Smooth muscle cell (in vitro differentiated cells): ENCODE data around the gene FAS. TPM values are rescaled to one million over a fixed set of nuclear protein-coding genes. Genes with fewer than 3 reads are reported as not detected.
A peak's percentile ranks its signal among the peaks of the same experiment; 100 is the strongest.

Experiments
- DNase-seq: peaks from one replicate; lab custom pipeline; 2025; ENCODE audit not compliant: unreplicated experiment; lab: John Stamatoyannopoulos, UW
- H2AFZ ChIP-seq: fragments of 200-600 bp; sonication (generic); 2 replicates; pipeline ENCODE4 v1.6.0; 2016; ENCODE audit warnings: antibody characterized with exemption, low read depth, mild to moderate bottlenecking
- H3F3A ChIP-seq: fragments of 200-600 bp; sonication (generic); 2 replicates; pipeline ENCODE4 v1.6.0; 2017; ENCODE audit warnings: antibody characterized with exemption, low read depth
- H3K27ac ChIP-seq: fragments of 200-600 bp; sonication (generic); 2 replicates; pipeline ENCODE4 v1.5.1; 2016; ENCODE audit warnings: low read depth, mild to moderate bottlenecking
- H3K27me3 ChIP-seq: fragments of 200-600 bp; sonication (generic); 2 replicates; pipeline ENCODE4 v1.6.1; 2016; ENCODE audit warnings: low read depth, mild to moderate bottlenecking
- H3K36me3 ChIP-seq: fragments of 200-600 bp; sonication (generic); 2 replicates; pipeline ENCODE4 v1.5.1; 2016; ENCODE audit warnings: low read depth
- H3K4me1 ChIP-seq: fragments of 200-600 bp; sonication (generic); 2 replicates; pipeline ENCODE4 v1.5.1; 2016; ENCODE audit warnings: low read depth
- H3K4me2 ChIP-seq: fragments of 200-600 bp; sonication (generic); 2 replicates; pipeline ENCODE4 v1.6.0; 2016; ENCODE audit warnings: mild to moderate bottlenecking
- H3K4me3 ChIP-seq: fragments of 200-600 bp; sonication (generic); 2 replicates; pipeline ENCODE4 v1.5.1; 2016; ENCODE audit warnings: mild to moderate bottlenecking
- H3K79me2 ChIP-seq: fragments of 200-600 bp; sonication (generic); 2 replicates; pipeline ENCODE4 v1.6.0; 2016; ENCODE audit warnings: low read depth, mild to moderate bottlenecking
- H3K9ac ChIP-seq: fragments of 200-600 bp; sonication (generic); 2 replicates; pipeline ENCODE4 v1.6.0; 2016; ENCODE audit warnings: low read depth
- H3K9me3 ChIP-seq: fragments of 200-600 bp; sonication (generic); replicated peaks from 2 replicates; pipeline ENCODE4 v1.5.1; 2016; ENCODE audit warnings: low read depth
- H4K20me1 ChIP-seq: fragments of 200-600 bp; sonication (generic); 2 replicates; pipeline ENCODE4 v1.6.0; 2016; ENCODE audit warnings: low read depth
- WGBS: methylation state at CpG from one replicate; pipeline ENCODE4 v1.1.7; 2016; ENCODE audit warnings: low lambda C conversion rate; 5-methylcytosine and 5-hydroxymethylcytosine counted together
- polyA plus RNA-seq: library from polyadenylated mRNA; unstranded; fragments of >200 nt; fragmentation: Nextera tagmentation; extraction: Ambion mirVana; gene quantifications from 2 replicates; pipeline ENCODE4 v1.2.1, GENCODE V29; 2016
- total RNA-seq: library from RNA; depleted of rRNA; stranded (reverse); fragments of >200 nt; gene quantifications from 2 replicates; pipeline ENCODE4 v1.2.3, GENCODE V29; 2014
- TF ChIP-seq, protein P1 (sequence below): fragments of 200-600 bp; sonication (generic); IDR thresholded peaks from 2 replicates; pipeline ENCODE4 v1.5.1; 2017; ENCODE audit warnings: borderline replicate concordance, mild to moderate bottlenecking, antibody characterized with exemption; ENCODE audit not compliant: insufficient read depth, poor library complexity, severe bottlenecking

FAS gene
- total and polyA plus RNA-seq, 2 experiments from 2014 or later, result 14.4 to 21.8 TPM

DNA sequence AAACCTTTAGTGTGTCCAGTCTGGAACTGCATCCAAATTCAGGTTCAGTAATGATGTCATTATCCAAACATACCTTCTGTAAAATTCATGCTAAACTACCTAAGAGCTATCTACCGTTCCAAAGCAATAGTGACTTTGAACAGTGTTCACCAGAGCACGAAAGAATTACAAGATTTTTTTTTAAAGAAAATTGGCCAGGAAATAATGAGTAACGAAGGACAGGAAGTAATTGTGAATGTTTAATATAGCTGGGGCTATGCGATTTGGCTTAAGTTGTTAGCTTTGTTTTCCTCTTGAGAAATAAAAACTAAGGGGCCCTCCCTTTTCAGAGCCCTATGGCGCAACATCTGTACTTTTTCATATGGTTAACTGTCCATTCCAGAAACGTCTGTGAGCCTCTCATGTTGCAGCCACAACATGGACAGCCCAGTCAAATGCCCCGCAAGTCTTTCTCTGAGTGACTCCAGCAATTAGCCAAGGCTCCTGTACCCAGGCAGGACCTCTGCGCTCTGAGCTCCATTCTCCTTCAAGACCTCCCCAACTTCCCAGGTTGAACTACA, 694 bp upstream of the FAS start:
- Histone ChIP-seq H3K4me3 (peak overlapping the region; percentile 90), H3K27ac (peak overlapping the region; percentile 79), H2AFZ (peak overlapping the region; percentile 96), H3K36me3 (no peaks in the 10 kb centered on the region), H3K4me1 (peaks cover 34% of the 10 kb centered on the region), H3K79me2 (peaks cover 10% of the 10 kb centered on the region), H3F3A (peaks cover 4% of the 10 kb centered on the region), H3K9me3 (no peaks in the 10 kb centered on the region), H3K4me2 (peak overlapping the region; percentile 94), H3K9ac (peak overlapping the region; percentile 75), H3K27me3 (no peaks in the 10 kb centered on the region), H4K20me1 (no peaks in the 10 kb centered on the region)
- 36% methylated on average over 8 of the region's 8 CpGs for WGBS
- TF ChIP-seq, protein P1, sequence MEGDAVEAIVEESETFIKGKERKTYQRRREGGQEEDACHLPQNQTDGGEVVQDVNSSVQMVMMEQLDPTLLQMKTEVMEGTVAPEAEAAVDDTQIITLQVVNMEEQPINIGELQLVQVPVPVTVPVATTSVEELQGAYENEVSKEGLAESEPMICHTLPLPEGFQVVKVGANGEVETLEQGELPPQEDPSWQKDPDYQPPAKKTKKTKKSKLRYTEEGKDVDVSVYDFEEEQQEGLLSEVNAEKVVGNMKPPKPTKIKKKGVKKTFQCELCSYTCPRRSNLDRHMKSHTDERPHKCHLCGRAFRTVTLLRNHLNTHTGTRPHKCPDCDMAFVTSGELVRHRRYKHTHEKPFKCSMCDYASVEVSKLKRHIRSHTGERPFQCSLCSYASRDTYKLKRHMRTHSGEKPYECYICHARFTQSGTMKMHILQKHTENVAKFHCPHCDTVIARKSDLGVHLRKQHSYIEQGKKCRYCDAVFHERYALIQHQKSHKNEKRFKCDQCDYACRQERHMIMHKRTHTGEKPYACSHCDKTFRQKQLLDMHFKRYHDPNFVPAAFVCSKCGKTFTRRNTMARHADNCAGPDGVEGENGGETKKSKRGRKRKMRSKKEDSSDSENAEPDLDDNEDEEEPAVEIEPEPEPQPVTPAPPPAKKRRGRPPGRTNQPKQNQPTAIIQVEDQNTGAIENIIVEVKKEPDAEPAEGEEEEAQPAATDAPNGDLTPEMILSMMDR, result no peak
- DNase-seq, result no peak

DNA sequence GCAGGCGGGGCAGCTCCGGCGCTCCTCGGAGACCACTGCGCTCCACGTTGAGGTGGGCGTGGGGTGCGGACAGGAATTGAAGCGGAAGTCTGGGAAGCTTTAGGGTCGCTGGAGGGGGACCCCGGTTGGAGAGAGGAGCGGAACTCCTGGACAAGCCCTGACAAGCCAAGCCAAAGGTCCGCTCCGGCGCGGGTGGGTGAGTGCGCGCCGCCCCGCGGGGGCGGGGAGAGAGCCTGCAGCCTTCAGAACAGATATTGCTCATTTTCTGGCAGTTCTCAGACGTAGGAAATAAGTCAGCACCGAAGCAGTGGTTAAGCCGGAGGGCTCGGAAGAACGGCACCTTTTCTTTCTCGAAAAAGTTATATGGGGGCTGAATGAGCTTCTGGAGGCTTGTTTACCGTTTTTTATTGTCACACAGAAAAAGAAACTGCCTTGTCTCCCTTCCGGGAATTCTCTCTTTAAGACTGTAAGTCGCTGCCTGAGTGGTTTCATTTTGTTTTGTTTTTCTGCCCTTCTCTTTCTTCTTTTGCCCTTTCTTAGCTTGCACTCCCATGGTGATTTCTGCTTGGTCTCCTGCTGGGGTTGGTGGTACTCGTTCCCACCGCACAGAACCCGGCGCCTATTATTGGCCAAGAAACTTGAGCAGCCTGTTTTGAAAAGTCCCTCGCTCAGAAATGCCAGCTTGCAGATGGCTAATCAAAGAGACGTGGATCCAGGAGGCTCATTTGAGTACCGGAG, 732 bp downstream of the FAS start:
- H3K9me3 ChIP-seq, result no peaks in the 10 kb centered on the region
- peak overlapping the region; percentile 75 for H3K9ac ChIP-seq
- WGBS, result under 1% methylated on average over 36 of the region's 38 CpGs
- H3K4me1 ChIP-seq, result peaks cover 29% of the 10 kb centered on the region
- DNase-seq, result peak; percentile 34
- peaks cover 13% of the 10 kb centered on the region for H3K79me2 ChIP-seq
- H3K4me3 ChIP-seq, result peak overlapping the region; percentile 90
- TF ChIP-seq, protein P1, result no peak
- H3K36me3 ChIP-seq, result no peaks in the 10 kb centered on the region
- H3K27ac ChIP-seq, result peak overlapping the region; percentile 79
- no peaks in the 10 kb centered on the region for H4K20me1 ChIP-seq
- peak overlapping the region; percentile 96 for H2AFZ ChIP-seq
- H3K27me3 ChIP-seq, result no peaks in the 10 kb centered on the region
- H3F3A ChIP-seq, result peaks cover 4% of the 10 kb centered on the region
- H3K4me2 ChIP-seq, result peak overlapping the region; percentile 94

- 37% methylated on average over 6 of the region's 6 CpGs for WGBS
- peaks cover 29% of the 10 kb centered on the region for H3K4me1 ChIP-seq
- H3K36me3 ChIP-seq, result no peaks in the 10 kb centered on the region
- H2AFZ ChIP-seq, result peak overlapping the region; percentile 96
- peak overlapping the region; percentile 75 for H3K9ac ChIP-seq
- no peak for DNase-seq
- peak overlapping the region; percentile 90 for H3K4me3 ChIP-seq
- no peaks in the 10 kb centered on the region for H3K9me3 ChIP-seq
- H3F3A ChIP-seq, result peaks cover 4% of the 10 kb centered on the region
- no peaks in the 10 kb centered on the region for H3K27me3 ChIP-seq
- H4K20me1 ChIP-seq, result no peaks in the 10 kb centered on the region
- H3K79me2 ChIP-seq, result peaks cover 13% of the 10 kb centered on the region
- TF ChIP-seq, protein P1, result no peak
- H3K27ac ChIP-seq, result peak overlapping the region; percentile 79
- peak overlapping the region; percentile 94 for H3K4me2 ChIP-seq
Measured at GRCh38 chr10:88991899-88992320, 1.3 kb downstream of the FAS start.
